Measurements from ENCODE around the gene ABTB2. TPM values are rescaled to one million over a fixed set of nuclear protein-coding genes. Genes with fewer than 3 reads are reported as not detected.
A peak's percentile ranks its signal among the peaks of the same experiment; 100 is the strongest.

Gene ABTB2
- total and polyA plus RNA-seq, 9 of the 15 experiments (the other 6 are each of a cell fraction or from before 2014, with no cell fraction given): 0.03 to 0.18 (median 0.12) TPM; not detected in 2

GRCh38 chr11:34201129-34201528 lies 156.7 kb downstream of the ABTB2 start (continued):
- no peak for TF ChIP-seq ZNF639 (CRISPR knock-in tag; conservative IDR thresholded peaks at IDR 0.05 in 1 of 2, IDR thresholded peaks at IDR 0.05 in 1 of 2)
- no peak for TF ChIP-seq STAT5A (IDR thresholded peaks at IDR 0.05; ENCODE audit: borderline replicate concordance, low read length)
- no peak for TF ChIP-seq KDM2B (CRISPR knock-in tag; IDR thresholded peaks at IDR 0.05)
- TF ChIP-seq RBM25 (IDR thresholded peaks at IDR 0.05; ENCODE audit: low read depth, low read length, severe bottlenecking): no peak

GRCh38 chr11:34199525-34199924 lies 158.3 kb downstream of the ABTB2 start:
- no peak for DNase-seq (ENCODE audit: extremely low read depth in 1 of 4, low spot score in 3 of 4)
- CTCF ChIA-PET (ENCODE audit: low intra/inter-chr PET ratio): no interaction called here
- Histone ChIP-seq H3K4me3 (no peak overlapping the region), H3K4me2 (ENCODE audit: insufficient read depth, low read length) (no peak overlapping the region), H3K27me3 (ENCODE audit: control insufficient read depth in 2 of 2, insufficient read depth in 2 of 2, low read length in 2 of 2) (peaks cover 36 to 79% of the 10 kb centered on the region in 2 experiments; a peak in 4 of 5 replicates), H2AFZ (ENCODE audit: low read depth, low read length) (no peak overlapping the region), H3K9ac (ENCODE audit: insufficient read depth in 1 of 2, low read depth in 2 of 2, low read length in 2 of 2) (no peak overlapping the region), H3K36me3 (ENCODE audit: control insufficient read depth, insufficient read depth, low read length) (no peaks in the 10 kb centered on the region), H3K9me3 (replicated peaks; ENCODE audit: control insufficient read depth, insufficient read depth, low read depth, low read length) (no peaks in the 10 kb centered on the region), H3K4me1 (replicated peaks in 1 of 2; ENCODE audit: control insufficient read depth in 2 of 2, insufficient read depth in 2 of 2, low read length in 2 of 2) (peaks cover 0 to 3% of the 10 kb centered on the region in 2 experiments; a peak in 2 of 5 replicates), H4K20me1 (replicated peaks; ENCODE audit: control insufficient read depth, insufficient read depth, low read length) (0 out of 2 replicates have a peak, but pooled peaks cover 10% of the 10 kb centered on the region), H3K79me2 (ENCODE audit: control insufficient read depth, insufficient read depth, low read length) (no peaks in the 10 kb centered on the region), H3K27ac (ENCODE audit: extremely low read depth, low read depth, low read length) (no peak overlapping the region), H3K9me1 (ENCODE audit: control insufficient read depth, insufficient read depth, low read length) (no peaks in the 10 kb centered on the region)
- TF ChIP-seq BCOR (IDR thresholded peaks at IDR 0.05) (peak; percentile 81), MNT (conservative IDR thresholded peaks at IDR 0.05) (no peak), JUND (IDR thresholded peaks at IDR 0.05; ENCODE audit: borderline replicate concordance, low read depth, low read length) (no peak), JUND (tag; IDR thresholded peaks at IDR 0.05; ENCODE audit: borderline replicate concordance, low read depth, low read length) (no peak), SMC3 (conservative IDR thresholded peaks at IDR 0.05; ENCODE audit: insufficient read depth, low read depth, low read length) (no peak), KDM2B (CRISPR knock-in tag; IDR thresholded peaks at IDR 0.05) (no peak), KDM1A (IDR thresholded peaks at IDR 0.05) (peak; percentile 38 to 46; a peak in 3 of 4 replicates), RBM25 (IDR thresholded peaks at IDR 0.05; ENCODE audit: low read depth, low read length, severe bottlenecking) (peak; percentile 90), ADNP (tag; IDR thresholded peaks at IDR 0.05) (peak; percentile 80), ZNF143 (CRISPR knock-in tag; IDR thresholded peaks at IDR 0.05) (no peak), POU5F1 (IDR thresholded peaks at IDR 0.05; ENCODE audit: borderline replicate concordance, low read depth, low read length, partially characterized antibody) (no peak), HDAC2 (IDR thresholded peaks at IDR 0.05) (0 out of 2 replicates have a peak, but pooled peaks have one; percentile 17)
- in situ Hi-C loops (cut with MboI) (no loop called here), intact Hi-C loops (cut with micrococcal nuclease) (no loop called here)
- BruUV-seq (replicated peaks): no TSS peak
- FAIRE-seq: no peak
- POLR2A ChIA-PET: interaction anchor here (1.3 kb wide), 1 partner anchor 13 kb away, joined by 4 read pairs; no protein-coding TSS in a partner anchor
- 8% methylated on average over 5 of the region's 5 CpGs for WGBS (ENCODE audit: insufficient coverage, low coverage, missing lambda C conversion rate)
- ATAC-seq: no peak

All from K562 (cell line).